ENCODE data around the gene MBD5. TPM values are rescaled to one million over a fixed set of nuclear protein-coding genes. Genes with fewer than 3 reads are reported as not detected.

Gene MBD5
- total and polyA plus RNA-seq, 2 of the 4 experiments (the other 2 are of a cell fraction) = 9.8 to 14.2 TPM

- Histone ChIP-seq H2BK120ac (ENCODE audit: low read depth, low read length) (no peak overlapping the region), H3K9me1 (ENCODE audit: insufficient read depth, low read length) (no peaks in the 10 kb centered on the region), H4K5ac (ENCODE audit: low read depth, low read length) (no peak overlapping the region), H4K8ac (ENCODE audit: low read depth in 2 of 2, low read length in 2 of 2) (no peak overlapping the region), H2BK5ac (ENCODE audit: low read depth, low read length, poor library complexity, severe bottlenecking) (no peak overlapping the region), H3K4me1 (ENCODE audit: control insufficient read depth, insufficient read depth, low read length) (no peaks in the 10 kb centered on the region), H3K4me2 (ENCODE audit: low read depth, low read length) (no peak overlapping the region), H2BK20ac (ENCODE audit: low read depth, low read length) (no peak overlapping the region), H3K23ac (ENCODE audit: low read depth, low read length) (no peak overlapping the region), H2AK5ac (ENCODE audit: low read depth, low read length) (no peak overlapping the region), H3K18ac (ENCODE audit: low read depth, low read length) (no peak overlapping the region), H3K79me1 (ENCODE audit: low read depth in 1 of 2, low read length in 2 of 2) (peaks cover 10 to 24% of the 10 kb centered on the region in 2 experiments), H3K36me3 (ENCODE audit: control insufficient read depth, insufficient read depth, low read length) (peaks cover 2% of the 10 kb centered on the region; the same call in 1 of the 2 replicates), H2BK15ac (ENCODE audit: low read depth, low read length) (no peak overlapping the region), H4K20me1 (ENCODE audit: insufficient read depth, low read length) (no peaks in the 10 kb centered on the region; the same call in 1 of the 2 replicates), H3K4me3 (ENCODE audit: insufficient read depth, low read depth, low read length) (no peak overlapping the region), H3K14ac (replicated peaks; ENCODE audit: low read depth, low read length) (no peak overlapping the region), H3K9ac (ENCODE audit: low read depth, low read length) (no peak overlapping the region), H3K56ac (ENCODE audit: extremely low read depth, insufficient read depth, low read length) (no peak overlapping the region), H3K9me3 (ENCODE audit: control insufficient read depth, insufficient read depth, low read length) (no peaks in the 10 kb centered on the region), H2AFZ (replicated peaks; ENCODE audit: low read length, poor library complexity) (no peak overlapping the region), H3K4ac (ENCODE audit: low read depth, low read length) (no peak overlapping the region), H2AK9ac (replicated peaks; ENCODE audit: low read depth, low read length, poor library complexity) (no peak overlapping the region), H3K27ac (ENCODE audit: insufficient read depth, low read length) (no peak overlapping the region), H4K91ac (ENCODE audit: insufficient read depth, low read depth, low read length) (no peak overlapping the region), H3K27me3 (ENCODE audit: control insufficient read depth, insufficient read depth, low read length) (no peaks in the 10 kb centered on the region)
- dilution Hi-C loops (cut with HindIII; ENCODE audit: low sequenced_read_pairs, unreplicated experiment) = no loop called here
- ATAC-seq (ENCODE audit: low read depth) = no peak
- in situ Hi-C loops (cut with MboI; ENCODE audit: low sequenced_read_pairs) = no loop called here
- intact Hi-C loops (cut with micrococcal nuclease) = no loop called here
- CTCF ChIA-PET = no interaction called here
- no TSS peak for BruUV-seq (replicated peaks)
- no peak for DNase-seq
- POLR2A ChIA-PET (ENCODE audit: unreplicated experiment) = no interaction called here
- no peak for TF ChIP-seq MXI1 (IDR thresholded peaks at IDR 0.05; ENCODE audit: borderline replicate concordance, low read depth, low read length)
- no peak for TF ChIP-seq POLR2A (IDR thresholded peaks at IDR 0.05; ENCODE audit: low read depth, low read length)
- TF ChIP-seq RCOR1 (IDR thresholded peaks at IDR 0.05; ENCODE audit: insufficient replicate concordance, low read length) = no peak
- TF ChIP-seq NFE2L2 (IDR thresholded peaks at IDR 0.05; ENCODE audit: low read depth, low read length) = no peak
These were observed 28.4 kb downstream of the MBD5 start for GRCh38 chr2:148049284-148049683.

Data from IMR-90 (cell line).